UCSD-AML1 (cell line): ENCODE data around the gene ABCB6.
A peak's percentile ranks its signal among the peaks of the same experiment; 100 is the strongest.
"Not testable (repeated sequence)": the region's sequence is repeated elsewhere in the genome, so short reads cannot be mapped to it uniquely, and the experiment has no call there.

ENCODE experiments used
- DNase-seq: peaks from one replicate; lab custom pipeline; 2025; ENCODE audit not compliant: unreplicated experiment; lab: John Stamatoyannopoulos, UW

The ABCB6 gene

GRCh38 chr2:219214141-219214540 lies 4.6 kb downstream of the ABCB6 start:
- no peak for DNase-seq

GRCh38 chr2:219213486-219214071 lies 5.2 kb downstream of the ABCB6 start:
- DNase-seq = no peak

GRCh38 chr2:219213026-219213415 lies 5.7 kb downstream of the ABCB6 start:
- DNase-seq = no peak

- no peak for DNase-seq
Observed at GRCh38 chr2:219210886-219211362, 7.8 kb downstream of the ABCB6 start.

GRCh38 chr2:219210196-219210885 lies 8.4 kb downstream of the ABCB6 start:
- no peak for DNase-seq

- DNase-seq = peak; percentile 50
Observed at GRCh38 chr2:219209236-219210195, 9.2 kb downstream of the ABCB6 start.

GRCh38 chr2:219207884-219208740 lies 10.6 kb downstream of the ABCB6 start:
- no peak for DNase-seq

- no peak for DNase-seq
Observed at GRCh38 chr2:219207134-219207883, 11.4 kb downstream of the ABCB6 start.

GRCh38 chr2:219206328-219207133 lies 12.2 kb downstream of the ABCB6 start, which contains the start of gene ZFAND2B:
ZFAND2B (plus strand) TSS chr2:219206782; CDS start chr2:219206988, 206 bp downstream.
- peak; percentile 96 for DNase-seq

- DNase-seq = no peak
Observed at GRCh38 chr2:219205981-219206327, 12.8 kb downstream of the ABCB6 start.

GRCh38 chr2:219205165-219205538 lies 13.6 kb downstream of the ABCB6 start:
- DNase-seq = no peak

GRCh38 chr2:219204425-219205164 lies 14.2 kb downstream of the ABCB6 start:
- no peak for DNase-seq

- DNase-seq = not testable (repeated sequence)
Observed at GRCh38 chr2:219201331-219201730, 17.4 kb downstream of the ABCB6 start.

GRCh38 chr2:219200502-219201326 lies 18.0 kb downstream of the ABCB6 start:
- DNase-seq = not testable (repeated sequence)

- DNase-seq = no peak
Observed at GRCh38 chr2:219199470-219200211, 19.1 kb downstream of the ABCB6 start.

- no peak for DNase-seq
Observed at GRCh38 chr2:219198974-219199373, 19.8 kb downstream of the ABCB6 start.

- no peak for DNase-seq
Observed at GRCh38 chr2:219197388-219197787, 21.4 kb downstream of the ABCB6 start.
